Measurements from ENCODE around the gene CNIH3.

Gene CNIH3

GRCh38 chr1:224623743-224624333, 7.7 kb downstream of the CNIH3 start:
- Mint-ChIP-seq H3K4me1 (ENCODE audit: low read depth) (peaks cover 31% of the 10 kb centered on the region), H3K27ac (peak overlapping the region; percentile 81), H3K9me3 (peaks cover 12% of the 10 kb centered on the region), H3K4me3 (peak overlapping the region; percentile 36), H3K36me3 (ENCODE audit: low read depth) (no peaks in the 10 kb centered on the region), H3K27me3 (peaks cover 32% of the 10 kb centered on the region)
- peak; percentile 63 for DNase-seq

DNA sequence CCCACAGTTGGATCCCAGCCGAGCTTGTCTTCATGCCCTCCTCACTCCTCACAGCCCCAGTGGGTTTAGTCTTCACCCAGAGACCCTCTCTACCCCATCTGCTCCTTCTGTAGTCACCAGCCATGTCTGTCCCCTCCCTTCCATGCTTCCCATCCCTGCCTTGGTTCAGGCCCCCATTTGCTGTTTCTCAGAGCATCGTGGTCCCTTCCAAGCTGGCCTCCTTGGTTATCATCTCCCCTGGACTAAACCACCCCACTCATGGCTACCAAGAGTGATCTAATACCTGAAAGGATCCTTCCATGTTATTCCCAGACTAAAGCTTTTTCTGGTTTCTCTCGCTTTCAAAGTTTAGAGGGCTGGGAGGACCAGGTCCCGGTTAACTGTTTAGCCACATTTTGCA, 8.3 kb downstream of the CNIH3 start:
- Mint-ChIP-seq H3K4me3 (peak overlapping the region; percentile 36), H3K36me3 (ENCODE audit: low read depth) (no peaks in the 10 kb centered on the region), H3K9me3 (peaks cover 12% of the 10 kb centered on the region), H3K4me1 (ENCODE audit: low read depth) (peaks cover 26% of the 10 kb centered on the region), H3K27me3 (peaks cover 26% of the 10 kb centered on the region), H3K27ac (peak overlapping the region; percentile 81)
- peak; percentile 38 for DNase-seq

GRCh38 chr1:224626042-224626441, 9.9 kb downstream of the CNIH3 start:
- no peak for DNase-seq
- no peaks in the 10 kb centered on the region for H3K36me3 Mint-ChIP-seq (ENCODE audit: low read depth)
- peaks cover 12% of the 10 kb centered on the region for H3K9me3 Mint-ChIP-seq
- no peak overlapping the region for H3K27ac Mint-ChIP-seq
- peaks cover 13% of the 10 kb centered on the region for H3K27me3 Mint-ChIP-seq
- H3K4me3 Mint-ChIP-seq = no peak overlapping the region
- peaks cover 26% of the 10 kb centered on the region for H3K4me1 Mint-ChIP-seq (ENCODE audit: low read depth)

DNA sequence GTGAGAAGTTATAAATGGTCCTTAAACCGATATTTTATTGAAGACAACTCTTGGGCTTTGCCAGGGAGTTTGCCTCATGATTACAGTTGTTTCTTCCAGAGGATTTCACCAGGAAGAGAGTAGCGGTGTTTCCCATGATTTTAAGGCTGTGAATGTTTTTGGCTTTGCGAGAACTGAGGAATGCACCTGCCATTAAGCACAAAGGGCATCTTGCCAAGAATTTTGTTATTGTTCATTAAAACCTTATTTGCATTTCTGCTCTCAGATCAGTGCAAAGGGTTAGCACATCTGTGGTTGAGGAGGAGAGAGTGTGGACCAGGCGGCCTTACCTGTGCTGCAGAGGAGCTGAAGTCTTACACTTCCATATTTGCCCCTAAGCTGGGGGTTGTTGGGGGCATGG, 13.8 kb downstream of the CNIH3 start:
- Mint-ChIP-seq H3K36me3 (ENCODE audit: low read depth) (no peaks in the 10 kb centered on the region), H3K9me3 (no peaks in the 10 kb centered on the region), H3K27me3 (no peaks in the 10 kb centered on the region), H3K27ac (no peak overlapping the region), H3K4me1 (ENCODE audit: low read depth) (peaks cover 4% of the 10 kb centered on the region), H3K4me3 (no peak overlapping the region)
- DNase-seq = no peak

DNA sequence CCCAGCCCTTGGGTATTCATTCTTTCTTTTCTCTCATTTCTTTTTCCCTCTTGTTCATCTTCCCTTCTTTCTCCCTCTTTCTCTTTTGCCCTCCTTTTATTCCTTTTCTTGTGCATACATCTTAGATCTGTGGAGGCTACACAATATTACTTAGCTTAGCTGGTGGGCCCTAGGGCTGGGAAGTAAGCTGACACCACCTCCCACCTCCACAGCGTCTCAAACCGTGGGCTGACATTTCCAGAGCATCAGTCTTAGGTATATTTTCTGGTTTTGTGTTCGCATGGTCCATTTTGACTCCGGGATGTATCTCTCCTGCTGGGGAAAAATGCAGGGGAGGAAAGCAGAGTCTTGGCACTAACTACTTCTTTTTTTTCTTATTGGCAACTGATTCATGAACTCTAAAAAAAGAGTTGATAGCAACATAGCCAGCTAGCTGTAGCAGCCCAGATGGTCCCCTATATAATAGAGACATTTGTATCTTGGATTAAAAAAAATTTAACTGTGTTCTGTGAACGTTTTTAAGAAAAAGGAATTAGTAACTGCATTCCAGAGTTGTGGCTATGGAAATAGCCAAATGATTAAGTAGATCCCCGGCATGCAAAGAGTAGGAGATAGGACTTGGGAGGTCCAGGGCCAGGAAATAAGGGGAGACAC, 15.5 kb downstream of the CNIH3 start:
- no peak overlapping the region for H3K4me3 Mint-ChIP-seq
- no peak overlapping the region for H3K27ac Mint-ChIP-seq
- H3K27me3 Mint-ChIP-seq = no peaks in the 10 kb centered on the region
- no peaks in the 10 kb centered on the region for H3K4me1 Mint-ChIP-seq (ENCODE audit: low read depth)
- DNase-seq = no peak
- no peaks in the 10 kb centered on the region for H3K36me3 Mint-ChIP-seq (ENCODE audit: low read depth)
- no peaks in the 10 kb centered on the region for H3K9me3 Mint-ChIP-seq

DNA sequence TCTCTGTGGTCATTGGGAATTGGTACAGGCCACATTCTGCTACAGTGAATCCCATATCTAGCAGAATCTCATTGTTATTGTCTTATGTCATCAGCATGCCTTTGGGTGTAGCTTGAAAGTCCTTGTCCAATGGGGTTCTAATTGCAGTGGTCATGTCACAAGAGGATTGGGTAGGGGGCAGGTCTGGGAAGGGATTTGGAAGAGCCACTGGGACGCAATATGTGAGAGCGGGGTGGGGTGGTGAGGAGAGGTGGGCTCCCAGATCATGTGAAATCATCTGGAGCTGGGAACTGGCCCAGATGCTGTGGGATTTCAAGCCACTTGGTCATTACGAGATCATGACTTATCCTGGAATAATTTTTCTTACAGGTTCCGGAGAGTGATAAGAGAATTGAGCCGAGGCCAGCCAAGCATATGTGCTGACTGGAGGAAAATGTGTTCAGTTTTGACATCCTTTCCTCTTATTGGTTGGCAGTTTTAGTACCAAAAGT, 16.3 kb downstream of the CNIH3 start:
- H3K4me3 Mint-ChIP-seq = no peak overlapping the region
- H3K4me1 Mint-ChIP-seq (ENCODE audit: low read depth) = peaks cover 2% of the 10 kb centered on the region
- no peaks in the 10 kb centered on the region for H3K9me3 Mint-ChIP-seq
- H3K27ac Mint-ChIP-seq = no peak overlapping the region
- H3K36me3 Mint-ChIP-seq (ENCODE audit: low read depth) = no peaks in the 10 kb centered on the region
- no peak for DNase-seq
- H3K27me3 Mint-ChIP-seq = no peaks in the 10 kb centered on the region

GRCh38 chr1:224632921-224633321, 16.8 kb downstream of the CNIH3 start:
- H3K27me3 Mint-ChIP-seq = no peaks in the 10 kb centered on the region
- H3K4me3 Mint-ChIP-seq = no peak overlapping the region
- H3K4me1 Mint-ChIP-seq (ENCODE audit: low read depth) = peaks cover 7% of the 10 kb centered on the region
- DNase-seq = no peak
- H3K9me3 Mint-ChIP-seq = no peaks in the 10 kb centered on the region
- no peaks in the 10 kb centered on the region for H3K36me3 Mint-ChIP-seq (ENCODE audit: low read depth)
- no peak overlapping the region for H3K27ac Mint-ChIP-seq

- Mint-ChIP-seq H3K4me3 (no peak overlapping the region), H3K27me3 (no peaks in the 10 kb centered on the region), H3K27ac (no peak overlapping the region), H3K4me1 (ENCODE audit: low read depth) (peaks cover 8% of the 10 kb centered on the region), H3K9me3 (no peaks in the 10 kb centered on the region), H3K36me3 (ENCODE audit: low read depth) (no peaks in the 10 kb centered on the region)
- DNase-seq = no peak
Measured at GRCh38 chr1:224635356-224635755, 19.2 kb downstream of the CNIH3 start.

GRCh38 chr1:224637515-224637914, 21.4 kb downstream of the CNIH3 start:
- Mint-ChIP-seq H3K27me3 (no peaks in the 10 kb centered on the region), H3K27ac (no peak overlapping the region), H3K9me3 (no peaks in the 10 kb centered on the region), H3K36me3 (ENCODE audit: low read depth) (no peaks in the 10 kb centered on the region), H3K4me1 (ENCODE audit: low read depth) (peaks cover 8% of the 10 kb centered on the region), H3K4me3 (no peak overlapping the region)
- DNase-seq = no peak

GRCh38 chr1:224637936-224638335, 21.8 kb downstream of the CNIH3 start:
- Mint-ChIP-seq H3K27ac (no peak overlapping the region), H3K27me3 (no peaks in the 10 kb centered on the region), H3K9me3 (no peaks in the 10 kb centered on the region), H3K4me1 (ENCODE audit: low read depth) (peaks cover 8% of the 10 kb centered on the region), H3K4me3 (no peak overlapping the region), H3K36me3 (ENCODE audit: low read depth) (no peaks in the 10 kb centered on the region)
- no peak for DNase-seq

GRCh38 chr1:224639426-224639975, 23.4 kb downstream of the CNIH3 start:
- DNase-seq = no peak
- H3K4me3 Mint-ChIP-seq = no peak overlapping the region
- no peaks in the 10 kb centered on the region for H3K27me3 Mint-ChIP-seq
- no peak overlapping the region for H3K27ac Mint-ChIP-seq
- no peaks in the 10 kb centered on the region for H3K36me3 Mint-ChIP-seq (ENCODE audit: low read depth)
- H3K9me3 Mint-ChIP-seq = no peaks in the 10 kb centered on the region
- peaks cover 8% of the 10 kb centered on the region for H3K4me1 Mint-ChIP-seq (ENCODE audit: low read depth)

DNA sequence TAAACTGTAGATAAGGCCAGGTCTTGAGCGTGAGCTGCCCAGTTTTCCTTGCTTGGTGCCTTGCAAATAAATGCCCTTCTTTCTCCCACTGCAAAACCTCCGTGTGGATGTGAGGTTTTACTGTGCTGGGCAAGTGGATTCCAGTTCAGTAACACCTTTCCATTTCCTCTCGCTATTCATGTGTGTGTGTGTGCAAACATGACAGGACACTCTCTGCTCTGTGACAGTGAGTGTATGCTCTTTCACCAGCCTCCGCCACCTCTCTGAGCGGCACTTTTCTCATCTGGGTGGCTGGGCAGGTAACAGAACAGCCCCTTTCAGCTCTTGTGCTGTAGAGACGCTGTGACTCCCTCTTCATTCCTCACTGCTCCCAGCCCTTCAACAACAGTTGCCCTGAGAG, 23.9 kb downstream of the CNIH3 start:
- Mint-ChIP-seq H3K4me3 (no peak overlapping the region), H3K4me1 (ENCODE audit: low read depth) (peaks cover 8% of the 10 kb centered on the region), H3K36me3 (ENCODE audit: low read depth) (no peaks in the 10 kb centered on the region), H3K27ac (no peak overlapping the region), H3K9me3 (no peaks in the 10 kb centered on the region), H3K27me3 (no peaks in the 10 kb centered on the region)
- DNase-seq = no peak

GRCh38 chr1:224640587-224640986, 24.5 kb downstream of the CNIH3 start:
- no peaks in the 10 kb centered on the region for H3K9me3 Mint-ChIP-seq
- H3K27ac Mint-ChIP-seq = no peak overlapping the region
- H3K4me3 Mint-ChIP-seq = no peak overlapping the region

DNA sequence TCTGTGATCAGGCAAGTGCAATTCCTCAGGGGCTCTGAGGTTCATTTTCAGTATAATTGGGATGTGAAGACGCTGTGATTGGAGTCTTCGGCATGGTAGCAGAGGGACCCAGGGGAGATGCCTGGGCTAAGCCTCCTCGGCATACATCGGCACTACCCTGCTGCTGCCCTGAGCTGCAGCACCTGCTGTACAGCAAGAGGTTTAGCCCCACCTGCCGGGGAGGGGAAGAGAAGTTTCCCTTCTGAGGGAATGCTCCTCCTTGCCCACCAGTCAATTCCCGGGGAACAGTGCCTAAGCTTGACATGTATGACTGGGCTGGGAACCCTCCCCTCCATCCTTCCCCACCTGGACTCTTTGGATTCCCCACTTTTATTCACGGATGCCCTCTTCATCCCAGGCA, 24.9 kb downstream of the CNIH3 start:
- H3K4me1 Mint-ChIP-seq (ENCODE audit: low read depth) = peaks cover 8% of the 10 kb centered on the region
- DNase-seq = no peak
- no peaks in the 10 kb centered on the region for H3K9me3 Mint-ChIP-seq
- H3K27ac Mint-ChIP-seq = no peak overlapping the region
- no peaks in the 10 kb centered on the region for H3K27me3 Mint-ChIP-seq
- no peaks in the 10 kb centered on the region for H3K36me3 Mint-ChIP-seq (ENCODE audit: low read depth)
- H3K4me3 Mint-ChIP-seq = no peak overlapping the region

More at GRCh38 chr1:224640587-224640986, 24.5 kb downstream of the CNIH3 start:
- DNase-seq = no peak
- Mint-ChIP-seq H3K4me1 (ENCODE audit: low read depth) (peaks cover 8% of the 10 kb centered on the region), H3K27me3 (no peaks in the 10 kb centered on the region), H3K36me3 (ENCODE audit: low read depth) (no peaks in the 10 kb centered on the region)

DNA sequence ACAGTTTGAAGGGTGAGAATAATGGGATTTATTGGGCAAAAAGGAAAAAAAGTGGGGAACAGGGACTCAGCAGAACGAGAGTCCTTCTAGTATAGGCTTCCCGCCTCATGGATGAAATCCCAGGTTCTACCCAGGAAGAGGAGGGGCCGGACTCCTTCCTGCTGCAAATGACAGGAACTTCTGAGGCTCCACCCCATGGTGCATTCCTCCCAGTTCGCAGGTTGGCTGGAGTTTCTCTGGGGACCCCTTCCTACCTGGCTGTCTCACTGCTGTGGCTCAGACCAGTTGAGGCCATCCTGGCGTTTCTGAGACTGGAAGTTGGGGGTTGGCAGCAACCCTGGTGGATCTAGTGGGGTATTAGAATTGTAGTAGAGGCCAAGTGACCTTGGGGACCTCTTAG, 27.5 kb downstream of the CNIH3 start:
- no peaks in the 10 kb centered on the region for H3K9me3 Mint-ChIP-seq
- no peak overlapping the region for H3K27ac Mint-ChIP-seq

More for the DNA sequence above, 27.5 kb downstream of the CNIH3 start:
- no peaks in the 10 kb centered on the region for H3K4me1 Mint-ChIP-seq (ENCODE audit: low read depth)
- no peaks in the 10 kb centered on the region for H3K36me3 Mint-ChIP-seq (ENCODE audit: low read depth)
- H3K4me3 Mint-ChIP-seq = no peak overlapping the region
- H3K27me3 Mint-ChIP-seq = no peaks in the 10 kb centered on the region
- no peak for DNase-seq
